GM12878 (cell line): ENCODE measurements around the gene YTHDF1. TPM values are rescaled to one million over a fixed set of nuclear protein-coding genes. Genes with fewer than 3 reads are reported as not detected.

ENCODE experiments used
- ATAC-seq: fragments of 200-7000 bp; cut with Tn5 transposase; 3 replicates; pipeline ENCODE4 v1.9.1; 2020; ENCODE audit warnings: mild to moderate bottlenecking, moderate library complexity
- BruUV-seq: library from RNA; stranded (reverse); fragments of 400-500 nt; replicated peaks from 2 replicates; lab custom pipeline; 2021; lab: Mats Ljungman, UMichigan
- CTCF ChIA-PET: fragments of 300-600 bp; sonication (Branson Sonifier 250); formaldehyde crosslinking; extraction: SDS; loops from one replicate; lab custom pipeline; 2021; ENCODE audit warnings: inconsistent platforms; lab: Yijun Ruan, JAX
- POLR2A ChIA-PET: fragments of 350-600 bp; formaldehyde crosslinking; extraction: SDS; loops from one replicate; lab custom pipeline; 2021; ENCODE audit warnings: inconsistent platforms; lab: Charles Lee
- RAD21 ChIA-PET: fragments of 300-600 bp; sonication (Branson Sonifier 250); formaldehyde crosslinking; loops from one replicate; lab custom pipeline; 2023; ENCODE audit warnings: antibody characterized with exemption; ENCODE audit not compliant: unreplicated experiment; lab: Charles Lee
- SMC1A ChIA-PET: fragments of 300-600 bp; sonication (Branson Sonifier 250); formaldehyde crosslinking; loops from one replicate; lab custom pipeline; 2023; ENCODE audit not compliant: unreplicated experiment, uncharacterized antibody; lab: Charles Lee
- DNase-seq: peaks from one replicate; pipeline ENCODE4 v3.0.0-alpha.2; 2011; ENCODE audit warnings: low read depth, low spot score
- FAIRE-seq: peaks from 3 replicates; lab custom pipeline; 2011; peaks lifted over from hg19 to GRCh38; lab: Jason Lieb, UNC
- H2AFZ ChIP-seq: 2 replicates; pipeline ENCODE4 v1.6.0; 2011; ENCODE audit warnings: low read depth, low read length, control low read depth; ENCODE audit not compliant: control insufficient read depth
- H3K27ac ChIP-seq: 2 replicates; pipeline ENCODE4 v1.5.1; 2011; ENCODE audit warnings: control low read depth; ENCODE audit not compliant: control insufficient read depth, insufficient read depth
- H3K27me3 ChIP-seq, 2 experiments: replicated peaks in 1 of 2; 2 replicates each; pipeline versions ENCODE4 v1.6.0 to v1.6.1; 2011; ENCODE audit warnings: low read length in 1 of 2; ENCODE audit not compliant: control insufficient read depth in 2 of 2, insufficient read depth in 2 of 2
- H3K36me3 ChIP-seq, 2 experiments: 2 replicates each; pipeline ENCODE4 v1.5.1; 2011; ENCODE audit warnings: low read length in 1 of 2; ENCODE audit not compliant: control insufficient read depth in 2 of 2, insufficient read depth in 2 of 2
- H3K4me1 ChIP-seq: 2 replicates; pipeline ENCODE4 v1.6.1; 2011; ENCODE audit warnings: mild to moderate bottlenecking, low read length, moderate library complexity, mixed read lengths; ENCODE audit not compliant: control insufficient read depth, insufficient read depth
- H3K4me2 ChIP-seq: 2 replicates; pipeline ENCODE4 v1.6.0; 2011; ENCODE audit warnings: control low read depth; ENCODE audit not compliant: control insufficient read depth, insufficient read depth
- H3K4me3 ChIP-seq: fragments of 200-600 bp; sonication (generic); 2 replicates; pipeline ENCODE4 v1.5.1; 2016
- H3K79me2 ChIP-seq: 2 replicates; pipeline ENCODE4 v1.6.0; 2011; ENCODE audit warnings: low read length; ENCODE audit not compliant: control insufficient read depth, insufficient read depth
- H3K9ac ChIP-seq: 2 replicates; pipeline ENCODE4 v1.8.0; 2011; ENCODE audit warnings: low read length, control low read depth, mixed read lengths; ENCODE audit not compliant: control insufficient read depth, insufficient read depth
- H3K9me3 ChIP-seq: replicated peaks from 3 replicates; pipeline ENCODE4 v1.5.1; 2011; ENCODE audit warnings: mild to moderate bottlenecking, low read length; ENCODE audit not compliant: control insufficient read depth, insufficient read depth
- H4K20me1 ChIP-seq: 2 replicates; pipeline ENCODE4 v1.6.0; 2011; ENCODE audit not compliant: control insufficient read depth, insufficient read depth
- CHD1 ChIP-seq: IDR thresholded peaks from 2 replicates; pipeline ENCODE4 v1.6.1; 2012; ENCODE audit warnings: low read depth, low read length, improper control_type of control experiment
- CREB1 ChIP-seq: IDR thresholded peaks from 2 replicates; pipeline ENCODE4 v1.6.1; 2012; ENCODE audit warnings: low read depth, mild to moderate bottlenecking, inconsistent platforms
- HCFC1 ChIP-seq: fragments of 150-350 bp; IDR thresholded peaks from 2 replicates; pipeline ENCODE4 v1.6.1; 2014; ENCODE audit warnings: low read length
- MTA3 ChIP-seq: IDR thresholded peaks from 2 replicates; pipeline ENCODE4 v1.6.1; 2012; ENCODE audit warnings: low read length, inconsistent platforms, borderline replicate concordance
- NFXL1 ChIP-seq: fragments of 450-650 bp; IDR thresholded peaks from 2 replicates; pipeline ENCODE4 v1.6.1; 2017; ENCODE audit warnings: antibody characterized with exemption, mild to moderate bottlenecking, borderline replicate concordance
- RELA ChIP-seq: fragments of 450-650 bp; IDR thresholded peaks from 2 replicates; pipeline ENCODE4 v1.8.0; 2014; ENCODE audit warnings: borderline replicate concordance; ENCODE audit not compliant: partially characterized antibody
- RFX5 ChIP-seq: IDR thresholded peaks from 2 replicates; pipeline ENCODE4 v1.6.1; 2011; ENCODE audit warnings: low read depth, low read length, improper control_type of control experiment
- SPI1 ChIP-seq: IDR thresholded peaks from 2 replicates; pipeline ENCODE4 v1.6.1; 2011; ENCODE audit warnings: low read depth, mild to moderate bottlenecking, low read length, moderate library complexity, borderline replicate concordance; ENCODE audit not compliant: insufficient read depth
- SREBF2 ChIP-seq: IDR thresholded peaks from 2 replicates; pipeline ENCODE4 v1.6.1; 2012; ENCODE audit warnings: mild to moderate bottlenecking, low read length
- STAT3 ChIP-seq: IDR thresholded peaks from 2 replicates; pipeline ENCODE4 v1.6.1; 2011; ENCODE audit warnings: low read depth, low read length, improper control_type of control experiment
- WGBS: methylation state at CpG from one replicate; pipeline ENCODE4 v1.1.6; 2016; ENCODE audit warnings: low lambda C conversion rate; ENCODE audit not compliant: insufficient replicate concordance, insufficient coverage; ENCODE audit errors: missing lambda C conversion rate; 5-methylcytosine and 5-hydroxymethylcytosine counted together
- in situ Hi-C: fragments of 300-500 bp; cut with MboI; formaldehyde crosslinking; loops from 9 replicates; pipeline ENCODE4 v1.14.3; 2018; ENCODE audit warnings: mixed read lengths
- intact Hi-C: fragments of 100-400 bp; cut with micrococcal nuclease; formaldehyde crosslinking; loops from one replicate; pipeline ENCODE4 v1.14.2; 2022; ENCODE audit not compliant: unreplicated experiment
- polyA plus RNA-seq, 11 experiments: library from polyadenylated mRNA; depleted of rRNA in 4 of 11; unstranded in 6 of 11; stranded (reverse) in 5 of 11; fragments of >200 nt; fragmentation: Nextera tagmentation in 4 of 11; fragmentation: Illumina TruSeq in 1 of 11; extraction: Ambion mirVana in 4 of 11; extraction: Trizol in 1 of 11; gene quantifications; 1 replicate in 1 of 11; 2 replicates in 10 of 11; pipeline versions ENCODE4 v1.2.1 to v1.2.3, GENCODE V29; 2011 to 2016; ENCODE audit warnings: inconsistent platforms in 2 of 11, missing spikeins in 2 of 11, low read depth in 1 of 11
- total RNA-seq, 4 experiments: library from RNA; depleted of rRNA in 3 of 4; stranded (reverse); fragments of >200 nt in 3 of 4; fragmentation: Illumina TruSeq in 1 of 4; extraction: Trizol in 1 of 4; gene quantifications; 2 replicates each; pipeline versions ENCODE4 v1.2.1 to v1.2.3, GENCODE V29; 2013 to 2021
- TF ChIP-seq, protein P1 (sequence below): IDR thresholded peaks from 2 replicates; pipeline ENCODE4 v1.6.1; 2011; ENCODE audit warnings: low read depth, mild to moderate bottlenecking, low read length, moderate library complexity, borderline replicate concordance; ENCODE audit errors: extremely low read depth
- TF ChIP-seq, protein P2 (sequence below): fragments of 450-650 bp; conservative IDR thresholded peaks from 2 replicates; pipeline ENCODE4 v1.6.1; 2017; ENCODE audit warnings: mild to moderate bottlenecking, moderate library complexity
- TF ChIP-seq, protein P3 (sequence below): IDR thresholded peaks from 2 replicates; pipeline ENCODE4 v1.6.1; 2012; ENCODE audit warnings: low read depth, low read length, improper control_type of control experiment

The YTHDF1 gene
- total and polyA plus RNA-seq, 10 of the 15 experiments (the other 5 are each of a cell fraction or from before 2014, with no cell fraction given) = 4.6 to 37.8 (median 20.5) TPM

DNA sequence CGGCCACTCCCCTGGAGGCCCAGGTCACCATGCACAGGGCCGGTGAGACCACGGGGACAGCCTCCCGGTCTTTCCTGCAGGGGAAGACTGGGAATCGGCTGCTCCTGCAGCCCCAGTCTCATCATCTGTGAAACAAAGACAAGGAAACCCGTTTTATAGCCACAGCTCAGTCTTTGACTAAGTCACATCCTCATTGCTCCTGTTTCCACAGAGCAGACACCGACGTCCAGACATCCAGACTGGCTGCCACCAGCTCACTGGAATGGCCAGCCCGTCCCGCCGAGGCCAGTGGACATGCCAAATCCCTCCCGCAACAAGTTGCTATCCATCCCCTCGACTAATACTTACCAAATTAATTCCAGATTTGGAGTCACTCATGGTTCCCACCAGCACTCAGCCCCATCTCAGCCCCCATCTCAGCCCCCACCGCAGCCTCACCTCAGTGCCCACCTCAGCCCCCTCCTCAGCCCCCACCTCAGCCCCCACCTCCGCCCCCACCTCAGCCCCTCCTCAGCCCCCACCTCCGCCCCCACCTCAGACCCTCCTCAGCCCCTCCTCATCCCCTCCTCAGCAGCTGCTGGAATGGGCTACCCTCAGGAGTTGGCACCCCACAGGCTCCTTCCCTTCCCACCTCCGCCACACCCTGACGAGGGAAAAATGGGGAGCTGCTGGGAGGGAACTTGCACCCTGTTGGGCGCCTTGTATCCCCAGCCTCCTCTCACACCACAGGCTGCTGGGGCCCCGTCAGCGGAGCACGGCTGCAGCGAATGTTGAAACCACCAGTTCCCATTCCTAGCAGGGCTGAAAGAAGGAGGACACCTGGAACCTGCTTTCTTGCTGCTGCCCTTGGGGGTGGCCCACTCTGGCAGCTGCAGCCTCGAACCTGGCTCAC lies 48.7 kb downstream of the YTHDF1 start:
- in situ Hi-C loops (no loop called here), intact Hi-C loops (no loop called here)
- no peak for FAIRE-seq
- Histone ChIP-seq H3K9ac (no peak overlapping the region), H3K4me3 (no peak overlapping the region), H3K27me3 (no peaks in the 10 kb centered on the region; a peak in 2 of 4 replicates), H4K20me1 (no peaks in the 10 kb centered on the region), H3K4me1 (no peaks in the 10 kb centered on the region), H3K9me3 (no peaks in the 10 kb centered on the region), H3K36me3 (no peaks in the 10 kb centered on the region), H3K79me2 (no peaks in the 10 kb centered on the region), H3K4me2 (no peak overlapping the region), H2AFZ (no peak overlapping the region), H3K27ac (no peak overlapping the region)
- RAD21 ChIA-PET = no interaction called here
- WGBS = 53% methylated on average over 22 of the region's 24 CpGs
- POLR2A ChIA-PET = no interaction called here
- BruUV-seq = no TSS peak
- no peak for ATAC-seq
- TF ChIP-seq HCFC1 (no peak), RELA (no peak), SREBF2 (no peak), RFX5 (no peak), SPI1 (no peak), CREB1 (no peak), STAT3 (no peak), CHD1 (no peak), MTA3 (no peak), NFXL1 (no peak)
- TF ChIP-seq, protein P1, sequence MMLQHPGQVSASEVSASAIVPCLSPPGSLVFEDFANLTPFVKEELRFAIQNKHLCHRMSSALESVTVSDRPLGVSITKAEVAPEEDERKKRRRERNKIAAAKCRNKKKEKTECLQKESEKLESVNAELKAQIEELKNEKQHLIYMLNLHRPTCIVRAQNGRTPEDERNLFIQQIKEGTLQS = no peak
- TF ChIP-seq, protein P2, sequence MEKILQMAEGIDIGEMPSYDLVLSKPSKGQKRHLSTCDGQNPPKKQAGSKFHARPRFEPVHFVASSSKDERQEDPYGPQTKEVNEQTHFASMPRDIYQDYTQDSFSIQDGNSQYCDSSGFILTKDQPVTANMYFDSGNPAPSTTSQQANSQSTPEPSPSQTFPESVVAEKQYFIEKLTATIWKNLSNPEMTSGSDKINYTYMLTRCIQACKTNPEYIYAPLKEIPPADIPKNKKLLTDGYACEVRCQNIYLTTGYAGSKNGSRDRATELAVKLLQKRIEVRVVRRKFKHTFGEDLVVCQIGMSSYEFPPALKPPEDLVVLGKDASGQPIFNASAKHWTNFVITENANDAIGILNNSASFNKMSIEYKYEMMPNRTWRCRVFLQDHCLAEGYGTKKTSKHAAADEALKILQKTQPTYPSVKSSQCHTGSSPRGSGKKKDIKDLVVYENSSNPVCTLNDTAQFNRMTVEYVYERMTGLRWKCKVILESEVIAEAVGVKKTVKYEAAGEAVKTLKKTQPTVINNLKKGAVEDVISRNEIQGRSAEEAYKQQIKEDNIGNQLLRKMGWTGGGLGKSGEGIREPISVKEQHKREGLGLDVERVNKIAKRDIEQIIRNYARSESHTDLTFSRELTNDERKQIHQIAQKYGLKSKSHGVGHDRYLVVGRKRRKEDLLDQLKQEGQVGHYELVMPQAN = no peak
- TF ChIP-seq, protein P3, sequence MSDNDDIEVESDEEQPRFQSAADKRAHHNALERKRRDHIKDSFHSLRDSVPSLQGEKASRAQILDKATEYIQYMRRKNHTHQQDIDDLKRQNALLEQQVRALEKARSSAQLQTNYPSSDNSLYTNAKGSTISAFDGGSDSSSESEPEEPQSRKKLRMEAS = no peak
- SMC1A ChIA-PET = no interaction called here
- no peak for DNase-seq
- CTCF ChIA-PET = interaction anchor here (1.0 kb wide), 1 partner anchor 13 kb away, joined by 3 read pairs; no protein-coding TSS in a partner anchor
